Uterus (tissue), 2 donors: Measurements from ENCODE around the gene NPHP4.

ENCODE experiments used
- CTCF ChIP-seq, 4 experiments: fragments of 200-600 bp in 2 of 4; fragments of 450-650 bp in 2 of 4; sonication (generic) in 2 of 4; IDR thresholded peaks; one replicate each; pipeline ENCODE4 v1.5.1; 2016 to 2019; ENCODE audit warnings: antibody characterized with exemption in 4 of 4, mild to moderate bottlenecking in 2 of 4, moderate library complexity in 1 of 4
- POLR2A ChIP-seq, 2 donors: fragments of 450-650 bp; IDR thresholded peaks; one replicate each; pipeline ENCODE4 v1.6.1; 2016; ENCODE audit warnings: antibody characterized with exemption in 2 of 2, mild to moderate bottlenecking in 1 of 2, moderate library complexity in 1 of 2

GRCh38 chr1:5864256-5864655 lies 128.0 kb downstream of the NPHP4 start:
- no peak for TF ChIP-seq CTCF (IDR thresholded peaks at IDR 0.05)
- no peak for TF ChIP-seq POLR2A (IDR thresholded peaks at IDR 0.05)
